GM21786 (cell line): ENCODE measurements around the gene CTXN2.

ENCODE experiments used
- ATAC-seq: cut with Tn5 transposase; IDR thresholded peaks from one replicate; pipeline ENCODE4 v1.9.1; 2021; ENCODE audit not compliant: unreplicated experiment

Gene CTXN2

GRCh38 chr15:48191574-48192225, at the start of gene CTXN2:
CTXN2 (plus strand) TSS chr15:48191665; CDS start chr15:48201301, 9,636 bp downstream.
- ATAC-seq, result no peak

- ATAC-seq, result no peak
Observed at GRCh38 chr15:48143856-48144255, 47.6 kb upstream of the CTXN2 start.

GRCh38 chr15:48144889-48145288, 46.6 kb upstream of the CTXN2 start:
- ATAC-seq, result no peak

- no peak for ATAC-seq
Observed at GRCh38 chr15:48145923-48146322, 45.5 kb upstream of the CTXN2 start.

GRCh38 chr15:48147358-48147757, 44.1 kb upstream of the CTXN2 start:
- no peak for ATAC-seq

- ATAC-seq, result no peak
Observed at GRCh38 chr15:48149858-48150257, 41.6 kb upstream of the CTXN2 start.

- no peak for ATAC-seq
Observed at GRCh38 chr15:48153526-48153925, 37.9 kb upstream of the CTXN2 start.

- no peak for ATAC-seq
Observed at GRCh38 chr15:48168616-48169015, 22.8 kb upstream of the CTXN2 start.

GRCh38 chr15:48170981-48171380, 20.5 kb upstream of the CTXN2 start:
- no peak for ATAC-seq

GRCh38 chr15:48175126-48175525, 16.3 kb upstream of the CTXN2 start:
- ATAC-seq, result peak; percentile 34

GRCh38 chr15:48176112-48176511, 15.4 kb upstream of the CTXN2 start:
- ATAC-seq, result no peak

- ATAC-seq, result no peak
Observed at GRCh38 chr15:48176957-48177356, 14.5 kb upstream of the CTXN2 start.

- peak; percentile 69 for ATAC-seq
Observed at GRCh38 chr15:48177383-48177765, 14.1 kb upstream of the CTXN2 start.

- peak; percentile 73 for ATAC-seq
Observed at GRCh38 chr15:48177766-48178647, 13.5 kb upstream of the CTXN2 start, which contains the start of gene MYEF2. MYEF2 (minus strand) TSS chr15:48178295; CDS start chr15:48178237, 58 bp downstream.

GRCh38 chr15:48178648-48178931, 12.9 kb upstream of the CTXN2 start:
- no peak for ATAC-seq

GRCh38 chr15:48182749-48183148, 8.7 kb upstream of the CTXN2 start:
- no peak for ATAC-seq

GRCh38 chr15:48185529-48185928, 5.9 kb upstream of the CTXN2 start:
- ATAC-seq, result no peak

GRCh38 chr15:48186271-48186670, 5.2 kb upstream of the CTXN2 start:
- no peak for ATAC-seq

- ATAC-seq, result no peak
Observed at GRCh38 chr15:48190932-48191573, 412 bp upstream of the CTXN2 start.

GRCh38 chr15:48202068-48202467, 10.6 kb downstream of the CTXN2 start:
- ATAC-seq, result no peak

- ATAC-seq, result no peak
Observed at GRCh38 chr15:48205981-48206380, 14.5 kb downstream of the CTXN2 start, which contains the start of gene SLC12A1. SLC12A1 (plus strand) TSS chr15:48206302; CDS start chr15:48207720, 1,418 bp downstream.

GRCh38 chr15:48221261-48221660, 29.8 kb downstream of the CTXN2 start:
- ATAC-seq, result no peak
